Left renal pelvis (tissue), 4 donors: ENCODE measurements around the gene ADRA2C. TPM values are rescaled to one million over a fixed set of nuclear protein-coding genes. Genes with fewer than 3 reads are reported as not detected.

Source experiments
- DNase-seq, 4 donors: peaks; one replicate each; pipeline ENCODE4 v3.0.0-alpha.2; 2013; ENCODE audit warnings: low read depth in 4 of 4, low spot score in 3 of 4
- polyA plus RNA-seq, 4 donors: library from polyadenylated mRNA; unstranded; fragments of 120-200 nt; gene quantifications; one replicate each; pipeline ENCODE4 v1.2.1, GENCODE V29; 2013; ENCODE audit not compliant: insufficient read length in 4 of 4

ADRA2C gene
- polyA plus RNA-seq, 4 donors, result 3.1 to 16.7 (median 8.1) TPM

GRCh38 chr4:3756343-3757059 lies 9.7 kb upstream of the ADRA2C start:
- DNase-seq, result no peak

GRCh38 chr4:3759236-3759635 lies 6.9 kb upstream of the ADRA2C start:
- DNase-seq, result no peak

DNA sequence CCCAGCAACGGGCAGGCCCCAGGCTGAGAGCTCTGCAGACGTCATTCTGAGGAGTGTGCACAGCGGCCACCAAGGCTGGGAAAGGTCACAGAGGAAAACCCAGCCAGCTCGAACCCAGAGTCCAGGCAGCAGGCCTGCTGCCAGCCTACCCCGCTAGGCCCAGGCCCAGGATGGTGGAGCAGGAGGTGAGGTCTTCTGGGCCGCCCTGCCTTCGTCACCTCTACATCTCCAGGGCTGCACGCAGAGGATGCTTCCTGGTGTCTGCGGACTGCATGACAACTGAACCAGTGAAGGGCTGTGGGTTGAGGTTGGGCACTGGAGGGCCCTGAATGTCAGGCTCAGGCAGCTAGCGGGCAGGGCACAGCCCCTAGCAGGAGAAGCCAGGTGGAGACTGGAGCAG lies 5.8 kb upstream of the ADRA2C start:
- DNase-seq, result no peak

- no peak for DNase-seq
These were observed 5.3 kb upstream of the ADRA2C start for GRCh38 chr4:3760841-3761240.

- DNase-seq, result no peak
These were observed 3.9 kb upstream of the ADRA2C start for GRCh38 chr4:3762264-3762663.

GRCh38 chr4:3762753-3763549 lies 3.2 kb upstream of the ADRA2C start:
- DNase-seq, result no peak

GRCh38 chr4:3765271-3766035 lies 732 bp upstream of the ADRA2C start:
- DNase-seq, result peak in 1 of 4 donors; percentile 38

GRCh38 chr4:3766785-3767569 lies 792 bp downstream of the ADRA2C start:
- no peak for DNase-seq

DNA sequence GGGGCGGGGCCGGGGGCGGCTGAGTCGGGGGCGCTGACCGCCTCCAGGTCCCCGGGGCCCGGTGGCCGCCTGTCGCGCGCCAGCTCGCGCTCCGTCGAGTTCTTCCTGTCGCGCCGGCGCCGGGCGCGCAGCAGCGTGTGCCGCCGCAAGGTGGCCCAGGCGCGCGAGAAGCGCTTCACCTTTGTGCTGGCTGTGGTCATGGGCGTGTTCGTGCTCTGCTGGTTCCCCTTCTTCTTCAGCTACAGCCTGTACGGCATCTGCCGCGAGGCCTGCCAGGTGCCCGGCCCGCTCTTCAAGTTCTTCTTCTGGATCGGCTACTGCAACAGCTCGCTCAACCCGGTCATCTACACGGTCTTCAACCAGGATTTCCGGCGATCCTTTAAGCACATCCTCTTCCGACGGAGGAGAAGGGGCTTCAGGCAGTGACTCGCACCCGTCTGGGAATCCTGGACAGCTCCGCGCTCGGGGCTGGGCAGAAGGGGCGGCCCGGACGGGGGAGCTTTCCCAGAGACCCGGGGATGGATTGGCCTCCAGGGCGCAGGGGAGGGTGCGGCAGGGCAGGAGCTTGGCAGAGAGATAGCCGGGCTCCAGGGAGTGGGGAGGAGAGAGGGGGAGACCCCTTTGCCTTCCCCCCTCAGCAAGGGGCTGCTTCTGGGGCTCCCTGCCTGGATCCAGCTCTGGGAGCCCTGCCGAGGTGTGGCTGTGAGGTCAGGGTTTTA lies 1.5 kb downstream of the ADRA2C start:
- DNase-seq, result no peak

- DNase-seq, result no peak
These were observed 2.9 kb downstream of the ADRA2C start for GRCh38 chr4:3768842-3769641.

DNA sequence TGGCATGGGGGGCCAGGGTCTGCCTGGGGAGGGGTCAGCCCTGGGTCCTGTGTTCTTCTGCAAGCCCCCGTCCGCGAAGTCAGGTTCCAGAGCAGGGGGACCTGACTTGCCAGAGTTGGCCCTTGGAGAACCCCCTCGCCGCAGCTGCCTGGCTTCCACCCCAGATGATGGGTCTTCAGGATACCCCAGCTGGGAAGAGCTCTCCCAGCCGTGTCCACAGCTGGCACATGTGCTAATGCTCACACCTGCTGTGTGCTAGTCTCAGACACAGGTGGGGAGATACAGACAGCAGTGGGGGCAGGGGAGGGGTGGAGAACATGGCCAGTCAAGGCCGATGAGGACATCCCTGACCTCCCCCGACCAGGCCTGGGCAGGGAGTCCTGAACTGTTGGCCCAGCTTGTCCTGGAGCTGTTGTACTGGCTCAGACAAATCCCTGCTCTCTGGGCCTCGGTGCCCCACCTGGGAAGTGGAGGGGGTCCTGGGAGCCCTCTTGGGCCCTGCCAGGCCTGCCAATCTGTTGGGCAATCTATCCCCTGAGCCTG lies 3.5 kb downstream of the ADRA2C start:
- DNase-seq, result no peak

- no peak for DNase-seq
These were observed 4.4 kb downstream of the ADRA2C start for GRCh38 chr4:3770323-3771163.

DNA sequence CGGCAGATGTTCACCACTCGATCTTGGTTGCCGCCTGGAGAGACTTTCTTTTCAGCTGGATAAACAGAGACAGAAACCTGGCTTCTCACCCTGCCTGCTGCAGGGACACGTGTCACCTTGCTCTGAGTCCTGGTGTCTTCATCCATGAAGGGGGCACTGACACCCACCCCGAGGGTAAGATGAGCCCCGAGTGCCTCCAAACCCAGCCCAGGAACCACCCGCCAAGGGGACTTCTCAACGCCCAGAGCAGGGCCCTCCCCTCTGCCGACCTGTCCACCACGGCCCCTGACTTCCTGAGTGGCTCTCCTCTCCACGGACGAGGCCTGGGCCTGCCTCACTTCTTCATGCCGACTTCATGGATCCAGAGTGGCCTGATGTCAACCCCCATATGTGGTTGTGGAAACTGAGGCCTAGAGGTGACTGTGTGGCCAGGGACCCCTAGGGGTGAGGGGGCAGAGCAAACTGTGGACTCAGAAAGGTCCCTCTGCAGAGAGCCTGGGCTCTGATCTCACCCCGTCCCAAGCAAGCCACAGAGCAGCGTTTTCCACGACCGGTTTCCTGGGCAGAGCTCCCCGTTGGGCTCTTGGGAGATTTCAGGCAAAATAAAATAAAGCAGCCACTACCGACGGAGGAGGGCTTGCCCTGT lies 5.1 kb downstream of the ADRA2C start:
- no peak for DNase-seq

DNA sequence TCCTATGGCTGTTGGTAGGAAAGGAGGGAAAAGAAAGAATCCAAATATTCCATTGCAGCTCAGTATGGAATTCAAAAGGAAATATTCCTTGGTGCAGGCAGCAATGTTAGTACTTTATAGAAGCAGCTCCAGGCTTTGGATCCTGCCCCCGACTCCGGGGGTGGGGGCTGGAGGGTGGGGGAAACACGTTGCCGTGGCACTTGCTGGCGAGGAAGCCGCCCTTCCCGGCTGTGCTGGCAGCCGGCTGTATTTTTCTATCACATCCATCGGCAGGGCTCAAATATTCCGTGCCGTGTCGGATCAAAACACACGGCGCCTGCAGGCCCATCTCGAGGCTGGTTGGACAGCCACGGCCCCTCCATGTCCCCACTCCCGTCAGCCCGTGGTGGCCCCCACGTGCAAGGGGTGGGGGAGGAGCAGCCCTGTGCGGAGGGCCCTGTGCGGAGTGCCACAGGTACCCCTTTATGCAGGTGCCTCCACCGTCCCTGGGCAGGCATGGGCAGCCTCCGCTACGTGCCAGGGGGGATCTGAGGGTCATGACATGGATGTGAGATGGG lies 5.8 kb downstream of the ADRA2C start:
- DNase-seq, result no peak

GRCh38 chr4:3772632-3773031 lies 6.4 kb downstream of the ADRA2C start:
- DNase-seq, result no peak

DNA sequence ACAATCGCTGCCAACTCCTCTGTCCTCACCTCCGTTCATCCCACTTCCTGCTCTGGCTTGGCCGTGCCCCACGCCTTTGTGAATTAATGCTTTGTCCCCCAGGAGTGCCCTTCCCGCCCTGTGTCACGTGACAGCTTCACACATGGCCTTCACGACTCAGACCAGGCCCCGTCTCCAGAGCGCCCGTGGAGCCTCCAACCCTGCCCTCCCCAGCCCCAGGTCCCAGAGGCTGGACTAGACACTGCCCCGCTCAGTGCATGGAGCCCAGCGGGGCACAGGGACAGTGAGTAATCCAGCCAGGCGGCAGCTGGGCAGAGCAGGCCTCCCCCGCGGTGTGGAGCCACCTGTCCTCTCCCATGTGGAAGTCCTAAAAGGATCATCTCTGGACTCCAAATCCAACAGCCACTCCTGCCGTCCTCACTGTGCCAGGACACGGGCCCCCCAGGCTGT lies 7.4 kb downstream of the ADRA2C start:
- no peak for DNase-seq

- DNase-seq, result no peak
These were observed 8.2 kb downstream of the ADRA2C start for GRCh38 chr4:3774253-3774883.
